Colonic mucosa (tissue), 4 donors: ENCODE measurements around the gene CBX8. TPM values are rescaled to one million over a fixed set of nuclear protein-coding genes. Genes with fewer than 3 reads are reported as not detected.
"Not testable (repeated sequence)": the region's sequence is repeated elsewhere in the genome, so short reads cannot be mapped to it uniquely, and the experiment has no call there.

Experiments
- DNase-seq: peaks from one replicate; pipeline ENCODE4 v3.0.0-alpha.2; 2020
- H3K27ac ChIP-seq: fragments of 200-600 bp; one replicate; pipeline ENCODE4 v1.8.0; 2021
- H3K27me3 ChIP-seq: fragments of 200-600 bp; one replicate; pipeline ENCODE4 v1.8.0; 2021
- H3K36me3 ChIP-seq: fragments of 200-600 bp; one replicate; pipeline ENCODE4 v1.8.0; 2021
- H3K4me1 ChIP-seq: fragments of 200-600 bp; one replicate; pipeline ENCODE4 v1.8.0; 2021; ENCODE audit warnings: mild to moderate bottlenecking
- H3K4me3 ChIP-seq: fragments of 200-600 bp; one replicate; pipeline ENCODE4 v1.8.0; 2021
- H3K9ac ChIP-seq, 2 donors: one replicate each; pipeline ENCODE4 v1.7.0; 2013; ENCODE audit warnings: control low read depth in 2 of 2, low read depth in 2 of 2, low read length in 2 of 2
- H3K9me3 ChIP-seq: fragments of 200-600 bp; one replicate; pipeline ENCODE4 v1.8.0; 2021
- intact Hi-C: fragments of 100-400 bp; cut with DNase I; formaldehyde crosslinking; loops from one replicate; pipeline ENCODE4 v1.14.1; 2022
- total RNA-seq, 2 donors: library from RNA; stranded (reverse); fragmentation: NEBNext Ultra II Directional in 1 of 2; extraction: Animal tissue kit (Norgen Biotek cat#: 25700) in 1 of 2; gene quantifications; one replicate each; pipeline ENCODE4 v1.2.1, GENCODE V29; 2021
- TF ChIP-seq, protein P1 (sequence below): fragments of 200-600 bp; IDR thresholded peaks from one replicate; pipeline ENCODE4 v1.8.0; 2022; ENCODE audit warnings: antibody characterized with exemption, mild to moderate bottlenecking
- donor health status: healthy.
- donor health status: DM: no; HTN: no; CAD: no.
- donor health status: DM: no; HTN: no; CAD: no.

The CBX8 gene
- total RNA-seq, 2 donors from 2014 or later, result 5.0 to 8.1 TPM

DNA sequence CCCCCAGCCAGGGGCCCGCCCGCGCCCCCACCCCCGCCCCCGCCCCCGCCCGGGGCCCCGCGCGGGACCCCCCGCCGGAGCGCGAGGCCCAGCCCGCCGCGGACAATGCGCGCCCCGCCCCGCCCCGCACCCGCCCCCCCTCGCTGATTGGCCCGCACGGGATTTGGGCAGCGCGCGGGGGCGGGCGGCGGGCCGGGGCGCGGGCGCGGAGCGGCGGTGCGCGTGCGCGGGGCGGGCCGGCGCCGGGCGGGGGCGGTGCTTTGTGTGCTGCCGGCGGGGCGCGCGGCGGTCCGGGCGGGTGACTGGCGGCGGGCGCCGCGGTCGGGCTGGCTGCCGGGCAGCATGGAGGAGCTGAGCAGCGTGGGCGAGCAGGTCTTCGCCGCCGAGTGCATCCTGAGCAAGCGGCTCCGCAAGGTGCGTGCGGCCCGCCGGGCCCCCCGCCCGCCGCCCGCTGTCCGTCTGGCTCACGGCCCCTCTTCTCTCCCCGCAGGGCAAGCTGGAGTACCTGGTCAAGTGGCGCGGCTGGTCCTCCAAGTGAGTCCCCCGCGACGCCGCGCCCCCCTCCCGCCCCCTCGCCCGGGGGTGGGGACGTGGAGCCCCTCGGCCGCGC lies 18.9 kb downstream of the CBX8 start, which contains the start of gene CBX2:
CBX2 (plus strand) TSS at position 255 of the 610 bp plus-strand sequence; CDS start at position 343, 88 bp downstream.
- intact Hi-C loops, result no loop called here
- Histone ChIP-seq H3K27me3 (peaks cover 43% of the 10 kb centered on the region), H3K9me3 (no peaks in the 10 kb centered on the region), H3K27ac (no peak within 1 kb of the TSS), H3K36me3 (no peaks in the 10 kb centered on the region), H3K9ac (peak within 1 kb of the TSS in 1 of 2 donors; percentile 24), H3K4me1 (peaks cover 11% of the 10 kb centered on the region), H3K4me3 (peak within 1 kb of the TSS; percentile 62)
- TF ChIP-seq, protein P1, sequence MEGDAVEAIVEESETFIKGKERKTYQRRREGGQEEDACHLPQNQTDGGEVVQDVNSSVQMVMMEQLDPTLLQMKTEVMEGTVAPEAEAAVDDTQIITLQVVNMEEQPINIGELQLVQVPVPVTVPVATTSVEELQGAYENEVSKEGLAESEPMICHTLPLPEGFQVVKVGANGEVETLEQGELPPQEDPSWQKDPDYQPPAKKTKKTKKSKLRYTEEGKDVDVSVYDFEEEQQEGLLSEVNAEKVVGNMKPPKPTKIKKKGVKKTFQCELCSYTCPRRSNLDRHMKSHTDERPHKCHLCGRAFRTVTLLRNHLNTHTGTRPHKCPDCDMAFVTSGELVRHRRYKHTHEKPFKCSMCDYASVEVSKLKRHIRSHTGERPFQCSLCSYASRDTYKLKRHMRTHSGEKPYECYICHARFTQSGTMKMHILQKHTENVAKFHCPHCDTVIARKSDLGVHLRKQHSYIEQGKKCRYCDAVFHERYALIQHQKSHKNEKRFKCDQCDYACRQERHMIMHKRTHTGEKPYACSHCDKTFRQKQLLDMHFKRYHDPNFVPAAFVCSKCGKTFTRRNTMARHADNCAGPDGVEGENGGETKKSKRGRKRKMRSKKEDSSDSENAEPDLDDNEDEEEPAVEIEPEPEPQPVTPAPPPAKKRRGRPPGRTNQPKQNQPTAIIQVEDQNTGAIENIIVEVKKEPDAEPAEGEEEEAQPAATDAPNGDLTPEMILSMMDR, result no peak
- peak; percentile 81 for DNase-seq

DNA sequence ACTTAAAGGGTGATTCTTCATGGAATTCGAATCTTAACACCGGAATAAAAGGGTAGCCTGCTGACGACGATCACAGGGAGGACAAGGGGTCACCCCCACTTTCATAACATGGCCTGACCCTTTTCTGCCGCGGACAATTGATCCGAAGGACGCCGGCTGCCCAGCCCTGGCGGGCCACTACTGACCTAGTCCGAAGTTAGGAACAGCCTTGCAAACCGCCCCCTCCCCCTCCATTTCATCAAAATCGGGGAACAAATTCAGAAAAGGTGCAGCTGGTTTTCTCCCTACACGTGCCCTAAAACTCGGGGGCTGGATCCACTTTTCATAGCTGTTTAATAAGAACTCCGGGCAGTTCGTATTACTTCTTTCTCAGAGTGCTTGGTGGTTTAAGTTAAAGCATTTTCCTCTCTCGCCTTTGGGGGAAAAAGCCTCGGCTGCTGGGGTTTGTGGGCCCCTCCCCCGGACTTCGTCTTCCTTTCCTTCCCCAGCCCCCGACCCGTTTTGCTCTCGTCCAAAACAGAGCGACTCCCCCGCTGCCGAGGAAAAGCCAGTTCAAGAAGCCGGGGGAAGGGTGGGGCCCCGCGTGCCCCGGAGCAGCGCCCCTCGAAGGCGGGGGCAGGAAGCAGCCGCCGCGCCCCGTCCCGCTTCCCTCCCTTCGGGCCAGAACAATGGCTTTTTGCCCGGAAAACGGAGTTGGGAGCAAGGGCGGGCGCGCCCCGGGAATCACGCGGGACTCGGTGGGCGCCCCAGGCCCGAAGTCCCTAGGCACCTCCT lies 19.6 kb downstream of the CBX8 start:
- Histone ChIP-seq H3K27me3 (peaks cover 47% of the 10 kb centered on the region), H3K4me1 (peaks cover 11% of the 10 kb centered on the region), H3K4me3 (peak overlapping the region; percentile 52), H3K36me3 (no peaks in the 10 kb centered on the region), H3K9me3 (no peaks in the 10 kb centered on the region), H3K9ac (no peak overlapping the region), H3K27ac (no peak overlapping the region)
- intact Hi-C loops, result no loop called here
- peak; percentile 71 for DNase-seq
- TF ChIP-seq, protein P1, result no peak

DNA sequence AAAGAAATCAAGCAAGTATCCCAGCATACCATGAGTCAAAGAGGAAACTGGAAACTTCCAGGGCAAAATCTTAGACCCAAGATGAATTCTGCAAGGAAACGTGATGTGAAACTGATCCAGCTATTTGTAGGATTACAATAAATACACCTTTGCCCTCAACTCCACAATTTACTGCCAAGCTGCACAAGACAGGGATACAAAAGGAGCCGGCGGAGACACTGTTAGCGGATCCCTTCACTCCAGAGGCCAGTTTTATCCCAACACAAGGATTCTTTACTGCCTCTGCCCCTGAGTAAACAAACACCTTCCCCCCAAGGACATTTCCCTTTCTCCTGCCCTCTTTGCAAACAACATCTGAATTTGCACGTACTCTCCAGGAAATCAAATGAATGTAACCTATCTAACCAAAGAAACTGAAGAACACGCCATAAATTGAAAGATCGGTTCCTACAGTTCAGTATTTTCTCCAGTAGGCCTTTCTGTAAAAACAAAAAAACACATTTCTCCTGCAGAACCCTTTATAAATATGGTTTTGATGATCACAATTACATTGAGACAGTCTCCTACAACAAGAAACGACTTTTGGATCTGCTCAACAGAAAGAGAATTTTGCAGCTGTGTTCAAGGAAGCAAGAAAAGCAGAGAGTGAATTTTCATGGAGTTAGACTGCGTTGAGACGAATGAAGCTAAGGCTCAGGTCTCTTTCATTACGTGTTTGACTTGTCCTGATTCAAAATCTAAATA lies 20.3 kb downstream of the CBX8 start:
- TF ChIP-seq, protein P1, result no peak
- intact Hi-C loops, result no loop called here
- no peaks in the 10 kb centered on the region for H3K36me3 ChIP-seq
- H3K9ac ChIP-seq, result no peak overlapping the region
- no peaks in the 10 kb centered on the region for H3K9me3 ChIP-seq
- DNase-seq, result no peak
- H3K4me1 ChIP-seq, result peaks cover 11% of the 10 kb centered on the region
- no peak overlapping the region for H3K4me3 ChIP-seq
- H3K27me3 ChIP-seq, result peaks cover 44% of the 10 kb centered on the region
- H3K27ac ChIP-seq, result no peak overlapping the region

DNA sequence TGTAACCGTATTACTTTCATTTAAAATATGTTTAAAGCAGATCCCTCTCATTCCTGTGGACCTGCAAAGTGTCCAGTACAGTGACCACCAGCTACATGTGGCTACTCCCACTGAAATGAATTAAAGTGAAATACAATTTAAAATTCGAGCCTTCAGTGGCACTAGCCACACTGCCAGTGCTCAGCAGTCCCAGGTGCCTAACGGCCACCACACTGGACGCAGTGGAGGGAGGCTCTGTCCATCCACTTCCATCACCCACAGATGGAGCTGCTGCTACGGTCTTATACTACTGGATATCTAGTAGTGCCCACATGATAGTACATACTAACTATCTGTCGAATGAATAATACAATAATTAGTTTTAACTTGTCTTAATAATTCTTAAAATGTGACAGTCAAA lies 21.2 kb downstream of the CBX8 start:
- intact Hi-C loops, result no loop called here
- no peak for DNase-seq
- TF ChIP-seq, protein P1, result no peak
- Histone ChIP-seq H3K36me3 (no peaks in the 10 kb centered on the region), H3K9me3 (no peaks in the 10 kb centered on the region), H3K4me1 (peaks cover 11% of the 10 kb centered on the region), H3K9ac (no peak overlapping the region), H3K27ac (no peak overlapping the region), H3K27me3 (peaks cover 44% of the 10 kb centered on the region), H3K4me3 (no peak overlapping the region)

DNA sequence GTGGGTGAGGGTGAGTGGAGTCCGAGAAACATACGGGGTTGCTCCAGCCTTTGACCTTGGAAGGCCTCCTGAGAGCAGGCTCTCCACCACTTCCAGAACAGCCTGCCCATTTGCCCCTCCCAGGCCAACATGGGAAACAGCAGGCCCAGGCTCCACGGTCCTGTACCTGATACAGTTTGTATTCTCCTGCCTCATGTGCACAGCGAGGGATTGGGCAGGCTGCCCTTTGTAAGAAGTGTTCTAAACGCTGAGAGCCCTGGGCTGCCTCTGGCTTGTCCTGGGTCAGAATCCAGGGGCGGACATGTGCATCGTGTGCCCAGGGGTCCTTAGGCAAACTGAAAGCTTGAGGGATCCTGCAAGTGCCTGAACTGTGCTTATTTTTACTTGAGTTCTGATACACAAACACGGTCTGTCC lies 22.3 kb downstream of the CBX8 start:
- intact Hi-C loops, result no loop called here
- no peak for DNase-seq
- TF ChIP-seq, protein P1, result no peak

DNA sequence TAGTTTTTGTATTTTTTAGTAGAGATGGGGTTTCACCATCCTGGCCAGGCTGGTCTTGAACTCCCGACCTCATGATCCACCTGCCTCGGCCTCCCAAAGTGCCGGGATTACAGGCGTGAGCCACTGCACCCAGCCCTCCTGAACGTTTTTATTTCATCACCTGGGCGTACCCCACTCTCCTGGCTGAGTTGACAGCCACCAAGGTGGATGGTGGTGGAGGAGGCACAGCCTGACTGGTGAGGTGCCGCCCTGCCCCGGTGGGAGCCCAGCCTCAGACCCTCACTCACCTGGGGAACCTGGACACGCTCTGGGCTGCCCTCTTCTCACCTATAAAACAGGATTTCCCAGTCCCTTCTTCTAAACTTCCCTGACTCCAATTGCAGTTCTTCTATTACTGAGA lies 24.2 kb downstream of the CBX8 start:
- H3K4me3 ChIP-seq, H3K4me1 ChIP-seq, H3K27ac ChIP-seq, H3K36me3 ChIP-seq, H3K9me3 ChIP-seq, intact Hi-C loops, DNase-seq, H3K9ac ChIP-seq: not testable (repeated sequence)
- peaks cover 30% of the 10 kb centered on the region for H3K27me3 ChIP-seq

More for the DNA sequence above, 22.3 kb downstream of the CBX8 start:
- Histone ChIP-seq H3K4me1 (peaks cover 11% of the 10 kb centered on the region), H3K4me3 (no peak overlapping the region), H3K9me3 (no peaks in the 10 kb centered on the region), H3K27me3 (peaks cover 44% of the 10 kb centered on the region), H3K36me3 (no peaks in the 10 kb centered on the region), H3K9ac (no peak overlapping the region), H3K27ac (no peak overlapping the region)
